HepG2 (cell line): ENCODE data around the gene RBFOX1. TPM values are rescaled to one million over a fixed set of nuclear protein-coding genes. Genes with fewer than 3 reads are reported as not detected.

Experiments used
- ATAC-seq: fragments of 200-7000 bp; cut with Tn5 transposase; 3 replicates; pipeline ENCODE4 v1.9.1; 2020; ENCODE audit warnings: mild to moderate bottlenecking, moderate library complexity
- BruUV-seq: library from RNA; stranded (reverse); fragments of 400-500 nt; replicated peaks from 2 replicates; lab custom pipeline; 2021; lab: Mats Ljungman, UMichigan
- CTCF ChIA-PET: fragments of 300-600 bp; formaldehyde crosslinking; extraction: SDS; loops from one replicate; lab custom pipeline; 2021; ENCODE audit warnings: low total read pairs, inconsistent platforms, low intra/inter-chr PET ratio; lab: Yijun Ruan, JAX
- POLR2A ChIA-PET: fragments of 350-600 bp; sonication (Branson Sonifier 250); formaldehyde crosslinking; loops from one replicate; lab custom pipeline; 2020; ENCODE audit warnings: antibody characterized with exemption, inconsistent platforms; lab: Yijun Ruan, JAX
- DNase-seq: peaks from one replicate; pipeline ENCODE4 v3.0.0-alpha.2; 2015; ENCODE audit warnings: low spot score
- FAIRE-seq: peaks from 3 replicates; lab custom pipeline; 2011; peaks lifted over from hg19 to GRCh38; lab: Jason Lieb, UNC
- H2AFZ ChIP-seq: one replicate; pipeline ENCODE4 v1.6.1; 2011; ENCODE audit warnings: low read length, inconsistent platforms
- H3K27ac ChIP-seq: fragments of 300-600 bp; 3 replicates; pipeline ENCODE4 v1.8.0; 2011; ENCODE audit warnings: mixed run types, mild to moderate bottlenecking, mixed read lengths, low read length, inconsistent platforms; ENCODE audit not compliant: insufficient read depth; ENCODE audit errors: extremely low read length
- H3K27me3 ChIP-seq, 2 experiments: fragments of 200-600 bp in 1 of 2; 2 replicates in 1 of 2; 3 replicates in 1 of 2; pipeline versions ENCODE4 v1.6.0 to v1.8.0; 2011; ENCODE audit warnings: low read length in 2 of 2, mild to moderate bottlenecking in 2 of 2, moderate library complexity in 2 of 2, inconsistent platforms in 1 of 2; ENCODE audit not compliant: insufficient read depth in 2 of 2, control insufficient read depth in 1 of 2
- H3K36me3 ChIP-seq, 2 experiments: fragments of 200-600 bp in 1 of 2; replicated peaks in 1 of 2; 2 replicates in 1 of 2; 3 replicates in 1 of 2; pipeline versions ENCODE4 v1.5.1 to v1.8.0; 2011; ENCODE audit warnings: low read length in 2 of 2, inconsistent platforms in 1 of 2; ENCODE audit not compliant: insufficient read depth in 2 of 2, control insufficient read depth in 1 of 2
- H3K4me1 ChIP-seq: 2 replicates; pipeline ENCODE4 v1.5.1; 2012; ENCODE audit warnings: low read length, inconsistent platforms; ENCODE audit not compliant: insufficient read depth
- H3K4me2 ChIP-seq: 2 replicates; pipeline ENCODE4 v1.6.0; 2011; ENCODE audit warnings: low read depth, low read length, inconsistent platforms
- H3K4me3 ChIP-seq, 3 experiments: fragments of 200-600 bp in 1 of 3; sonication (generic), shearing (Covaris generic) in 1 of 3; replicated peaks in 1 of 3; 2 replicates each; pipeline ENCODE4 v1.5.1; 2011 to 2016; ENCODE audit warnings: low read length in 3 of 3, inconsistent platforms in 2 of 3, low read depth in 2 of 3, mild to moderate bottlenecking in 2 of 3, control low read depth in 1 of 3, mixed read lengths in 1 of 3; ENCODE audit not compliant: insufficient read depth in 1 of 3
- H3K79me2 ChIP-seq: one replicate; pipeline ENCODE4 v1.6.1; 2011; ENCODE audit warnings: low read length, inconsistent platforms; ENCODE audit not compliant: insufficient read depth
- H3K9ac ChIP-seq: 2 replicates; pipeline ENCODE4 v1.6.0; 2011; ENCODE audit warnings: mild to moderate bottlenecking, low read depth, low read length, inconsistent platforms; ENCODE audit not compliant: insufficient read depth
- H3K9me3 ChIP-seq: 2 replicates; pipeline ENCODE4 v1.5.1; 2012; ENCODE audit warnings: mild to moderate bottlenecking, low read length
- H4K20me1 ChIP-seq: 2 replicates; pipeline ENCODE4 v1.6.0; 2011; ENCODE audit warnings: inconsistent platforms, mild to moderate bottlenecking, low read length, moderate library complexity; ENCODE audit not compliant: insufficient read depth
- ETV5 ChIP-seq: IDR thresholded peaks from 2 replicates; pipeline ENCODE4 v1.6.1; 2018; ENCODE audit warnings: missing biosample characterization, missing genetic modification reagents, inconsistent platforms, borderline replicate concordance
- FOSL2 ChIP-seq: sonication (generic); formaldehyde crosslinking; IDR thresholded peaks from 2 replicates; pipeline ENCODE4 v1.4.0; 2020; ENCODE audit warnings: missing genetic modification reagents
- MBD4 ChIP-seq: IDR thresholded peaks from 2 replicates; pipeline ENCODE4 v1.6.1; 2012; ENCODE audit warnings: low read length, inconsistent platforms, borderline replicate concordance
- MYNN ChIP-seq: sonication (generic); formaldehyde crosslinking; IDR thresholded peaks from 2 replicates; pipeline ENCODE4 v1.4.0; 2020; ENCODE audit warnings: mild to moderate bottlenecking, low read depth, missing genetic modification reagents
- SRF ChIP-seq: IDR thresholded peaks from 2 replicates; pipeline ENCODE4 v1.6.1; 2011; ENCODE audit warnings: mild to moderate bottlenecking, low read depth, low read length, moderate library complexity
- XBP1 ChIP-seq: sonication (generic); formaldehyde crosslinking; IDR thresholded peaks from 2 replicates; pipeline ENCODE4 v1.5.0; 2020; ENCODE audit warnings: missing genetic modification reagents
- ZC3H4 ChIP-seq: sonication (generic); formaldehyde crosslinking; IDR thresholded peaks from 2 replicates; pipeline ENCODE4 v1.4.0; 2020; ENCODE audit warnings: missing genetic modification reagents, borderline replicate concordance
- WGBS: methylation state at CpG from one replicate; pipeline ENCODE4 v1.1.6; 2017; ENCODE audit warnings: low lambda C conversion rate; 5-methylcytosine and 5-hydroxymethylcytosine counted together
- in situ Hi-C: cut with HindIII; loops from 2 replicates; pipeline ENCODE4 v1.10.0; 2017; ENCODE audit warnings: low pct_unique_long_range_greater_than_20kb; ENCODE audit not compliant: extremely low pct_ligation_motif_present
- intact Hi-C: fragments of 100-400 bp; cut with micrococcal nuclease; formaldehyde crosslinking; loops from one replicate; pipeline ENCODE4 v1.10.0; 2022; ENCODE audit not compliant: unreplicated experiment
- polyA plus RNA-seq, 8 experiments: library from polyadenylated mRNA; depleted of rRNA in 3 of 8; stranded (reverse) in 7 of 8; unstranded in 1 of 8; fragments of >200 nt; fragmentation: Illumina TruSeq in 4 of 8; extraction: Trizol in 4 of 8; gene quantifications; 2 replicates each; pipeline versions ENCODE4 v1.2.1 to v1.2.3, GENCODE V29; 2011 to 2016; ENCODE audit warnings: low read depth in 4 of 8, missing spikeins in 1 of 8, mixed read lengths in 1 of 8; ENCODE audit not compliant: insufficient read depth in 1 of 8
- total RNA-seq, 5 experiments: library from RNA; depleted of rRNA; stranded (reverse); fragments of >200 nt; fragmentation: Illumina TruSeq; extraction: Trizol; gene quantifications; 2 replicates each; pipeline ENCODE4 v1.2.3, GENCODE V29; 2016; ENCODE audit warnings: low read depth in 1 of 5
- TF ChIP-seq, protein P1 (sequence below): sonication (generic); formaldehyde crosslinking; IDR thresholded peaks from 2 replicates; pipeline ENCODE4 v1.5.0; 2020; ENCODE audit warnings: missing genetic modification reagents
- TF ChIP-seq, protein P2 (sequence below): sonication (generic); formaldehyde crosslinking; IDR thresholded peaks from 2 replicates; pipeline ENCODE4 v1.8.1; 2023; ENCODE audit warnings: missing genetic modification reagents, inconsistent platforms, borderline replicate concordance
- TF ChIP-seq, protein P3 (sequence below): sonication (generic); formaldehyde crosslinking; IDR thresholded peaks from 2 replicates; pipeline ENCODE4 v1.4.0; 2020; ENCODE audit warnings: low read depth, mild to moderate bottlenecking, missing genetic modification reagents

RBFOX1 gene
- total and polyA plus RNA-seq, 2 of the 13 experiments (the other 11 are each of a cell fraction or from before 2014, with no cell fraction given): not detected

DNA sequence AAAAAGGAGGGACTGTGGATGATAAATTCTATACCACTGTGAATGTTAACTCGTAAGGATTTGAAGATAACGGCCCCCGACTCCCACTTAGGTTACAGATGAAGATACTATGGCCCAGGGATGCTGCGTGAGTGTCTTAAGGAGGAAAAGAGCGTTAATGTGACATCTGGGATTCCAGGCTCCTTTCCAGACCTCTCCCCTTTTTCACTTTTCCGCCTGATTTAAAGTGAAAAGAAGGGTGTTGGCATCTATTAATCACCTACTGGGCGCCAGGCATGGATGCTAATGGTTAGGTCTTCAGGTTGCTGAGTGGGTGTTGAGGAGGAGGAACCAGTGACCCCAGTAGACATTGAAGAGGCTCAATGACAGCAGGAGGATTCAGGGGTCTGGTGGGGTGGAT is 117.8 kb downstream of the RBFOX1 start:
- Histone ChIP-seq H3K9ac (no peak overlapping the region), H2AFZ (no peak overlapping the region), H3K9me3 (peaks cover 22% of the 10 kb centered on the region), H3K36me3 (no peaks in the 10 kb centered on the region), H3K79me2 (no peaks in the 10 kb centered on the region), H3K27me3 (no peaks in the 10 kb centered on the region), H4K20me1 (no peaks in the 10 kb centered on the region), H3K4me2 (no peak overlapping the region), H3K4me1 (no peaks in the 10 kb centered on the region), H3K27ac (no peak overlapping the region), H3K4me3 (no peak overlapping the region)
- in situ Hi-C loops: no loop called here
- intact Hi-C loops: no loop called here
- FAIRE-seq (no peak), ATAC-seq (no peak), DNase-seq (no peak)
- no TSS peak for BruUV-seq
- 19% methylated on average over 7 of the region's 7 CpGs for WGBS
- no peak for TF ChIP-seq XBP1
- TF ChIP-seq, protein P1, sequence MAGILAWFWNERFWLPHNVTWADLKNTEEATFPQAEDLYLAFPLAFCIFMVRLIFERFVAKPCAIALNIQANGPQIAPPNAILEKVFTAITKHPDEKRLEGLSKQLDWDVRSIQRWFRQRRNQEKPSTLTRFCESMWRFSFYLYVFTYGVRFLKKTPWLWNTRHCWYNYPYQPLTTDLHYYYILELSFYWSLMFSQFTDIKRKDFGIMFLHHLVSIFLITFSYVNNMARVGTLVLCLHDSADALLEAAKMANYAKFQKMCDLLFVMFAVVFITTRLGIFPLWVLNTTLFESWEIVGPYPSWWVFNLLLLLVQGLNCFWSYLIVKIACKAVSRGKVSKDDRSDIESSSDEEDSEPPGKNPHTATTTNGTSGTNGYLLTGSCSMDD (CRISPR knock-in tag): no peak
- no peak for TF ChIP-seq MBD4
- TF ChIP-seq, protein P2, sequence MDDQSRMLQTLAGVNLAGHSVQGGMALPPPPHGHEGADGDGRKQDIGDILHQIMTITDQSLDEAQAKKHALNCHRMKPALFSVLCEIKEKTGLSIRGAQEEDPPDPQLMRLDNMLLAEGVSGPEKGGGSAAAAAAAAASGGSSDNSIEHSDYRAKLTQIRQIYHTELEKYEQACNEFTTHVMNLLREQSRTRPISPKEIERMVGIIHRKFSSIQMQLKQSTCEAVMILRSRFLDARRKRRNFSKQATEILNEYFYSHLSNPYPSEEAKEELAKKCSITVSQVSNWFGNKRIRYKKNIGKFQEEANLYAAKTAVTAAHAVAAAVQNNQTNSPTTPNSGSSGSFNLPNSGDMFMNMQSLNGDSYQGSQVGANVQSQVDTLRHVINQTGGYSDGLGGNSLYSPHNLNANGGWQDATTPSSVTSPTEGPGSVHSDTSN (CRISPR knock-in tag): no peak
- TF ChIP-seq MYNN (CRISPR knock-in tag): no peak
- TF ChIP-seq SRF: no peak
- TF ChIP-seq ETV5 (CRISPR knock-in tag): no peak
- ChIA-PET CTCF (no interaction called here), POLR2A (no interaction called here)

DNA sequence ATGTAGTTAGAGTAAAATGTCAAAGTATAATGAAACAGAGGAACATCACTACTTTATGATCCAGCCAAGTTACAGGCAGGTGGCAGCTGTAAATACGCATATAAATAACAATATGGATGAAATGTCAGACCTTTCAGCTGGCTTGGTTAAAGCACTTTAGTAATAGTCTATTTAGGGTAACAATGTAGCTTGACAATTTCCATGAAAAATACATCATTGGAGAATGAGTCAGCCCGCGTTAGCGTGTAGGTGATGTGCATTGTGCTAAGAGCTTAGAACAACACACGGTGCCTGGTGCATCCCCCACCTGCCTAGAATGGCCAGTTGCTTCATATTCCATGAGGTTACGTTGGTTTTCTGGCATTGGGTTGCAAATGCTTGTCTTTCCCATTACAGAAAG is 119.4 kb downstream of the RBFOX1 start:
- Histone ChIP-seq H2AFZ (no peak overlapping the region), H3K27ac (no peak overlapping the region), H3K9ac (no peak overlapping the region), H3K4me3 (no peak overlapping the region), H3K9me3 (peaks cover 27% of the 10 kb centered on the region), H3K4me2 (no peak overlapping the region), H3K79me2 (no peaks in the 10 kb centered on the region), H3K36me3 (no peaks in the 10 kb centered on the region), H4K20me1 (no peaks in the 10 kb centered on the region), H3K27me3 (no peaks in the 10 kb centered on the region), H3K4me1 (no peaks in the 10 kb centered on the region)
- in situ Hi-C loops: no loop called here
- BruUV-seq: no TSS peak
- TF ChIP-seq FOSL2 (no peak), ZC3H4 (CRISPR knock-in tag) (no peak)
- TF ChIP-seq, protein P3, sequence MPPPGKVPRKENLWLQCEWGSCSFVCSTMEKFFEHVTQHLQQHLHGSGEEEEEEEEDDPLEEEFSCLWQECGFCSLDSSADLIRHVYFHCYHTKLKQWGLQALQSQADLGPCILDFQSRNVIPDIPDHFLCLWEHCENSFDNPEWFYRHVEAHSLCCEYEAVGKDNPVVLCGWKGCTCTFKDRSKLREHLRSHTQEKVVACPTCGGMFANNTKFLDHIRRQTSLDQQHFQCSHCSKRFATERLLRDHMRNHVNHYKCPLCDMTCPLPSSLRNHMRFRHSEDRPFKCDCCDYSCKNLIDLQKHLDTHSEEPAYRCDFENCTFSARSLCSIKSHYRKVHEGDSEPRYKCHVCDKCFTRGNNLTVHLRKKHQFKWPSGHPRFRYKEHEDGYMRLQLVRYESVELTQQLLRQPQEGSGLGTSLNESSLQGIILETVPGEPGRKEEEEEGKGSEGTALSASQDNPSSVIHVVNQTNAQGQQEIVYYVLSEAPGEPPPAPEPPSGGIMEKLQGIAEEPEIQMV (CRISPR knock-in tag): no peak
- intact Hi-C loops: no loop called here
- FAIRE-seq (no peak), DNase-seq (no peak), ATAC-seq (no peak)
- WGBS: 8% methylated on average over 6 of the region's 6 CpGs
- ChIA-PET POLR2A (no interaction called here), CTCF (no interaction called here)
